GM13976 (cell line): ENCODE results near the gene CBFA2T2.

Experiments used
- DNase-seq: peaks from one replicate; pipeline ENCODE4 v3.0.0; 2012; ENCODE audit warnings: low spot score
- in situ Hi-C: fragments of 300-500 bp; cut with MboI; formaldehyde crosslinking; loops from one replicate; pipeline ENCODE4 v1.12.0; 2022; ENCODE audit warnings: low sequenced_read_pairs, mixed read lengths, inconsistent platforms; ENCODE audit not compliant: unreplicated experiment
- TF ChIP-seq, protein P1 (sequence below): IDR thresholded peaks from 2 replicates; pipeline ENCODE4 v1.5.1; 2012; ENCODE audit warnings: borderline replicate concordance, mild to moderate bottlenecking; ENCODE audit not compliant: insufficient read depth; ENCODE audit errors: extremely low read depth, missing control alignments, control extremely low read depth

CBFA2T2 gene

GRCh38 chr20:33657704-33658095 is 167.8 kb downstream of the CBFA2T2 start:
- no peak for DNase-seq
- TF ChIP-seq, protein P1, sequence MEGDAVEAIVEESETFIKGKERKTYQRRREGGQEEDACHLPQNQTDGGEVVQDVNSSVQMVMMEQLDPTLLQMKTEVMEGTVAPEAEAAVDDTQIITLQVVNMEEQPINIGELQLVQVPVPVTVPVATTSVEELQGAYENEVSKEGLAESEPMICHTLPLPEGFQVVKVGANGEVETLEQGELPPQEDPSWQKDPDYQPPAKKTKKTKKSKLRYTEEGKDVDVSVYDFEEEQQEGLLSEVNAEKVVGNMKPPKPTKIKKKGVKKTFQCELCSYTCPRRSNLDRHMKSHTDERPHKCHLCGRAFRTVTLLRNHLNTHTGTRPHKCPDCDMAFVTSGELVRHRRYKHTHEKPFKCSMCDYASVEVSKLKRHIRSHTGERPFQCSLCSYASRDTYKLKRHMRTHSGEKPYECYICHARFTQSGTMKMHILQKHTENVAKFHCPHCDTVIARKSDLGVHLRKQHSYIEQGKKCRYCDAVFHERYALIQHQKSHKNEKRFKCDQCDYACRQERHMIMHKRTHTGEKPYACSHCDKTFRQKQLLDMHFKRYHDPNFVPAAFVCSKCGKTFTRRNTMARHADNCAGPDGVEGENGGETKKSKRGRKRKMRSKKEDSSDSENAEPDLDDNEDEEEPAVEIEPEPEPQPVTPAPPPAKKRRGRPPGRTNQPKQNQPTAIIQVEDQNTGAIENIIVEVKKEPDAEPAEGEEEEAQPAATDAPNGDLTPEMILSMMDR = no peak
- in situ Hi-C loops = no loop called here

DNA sequence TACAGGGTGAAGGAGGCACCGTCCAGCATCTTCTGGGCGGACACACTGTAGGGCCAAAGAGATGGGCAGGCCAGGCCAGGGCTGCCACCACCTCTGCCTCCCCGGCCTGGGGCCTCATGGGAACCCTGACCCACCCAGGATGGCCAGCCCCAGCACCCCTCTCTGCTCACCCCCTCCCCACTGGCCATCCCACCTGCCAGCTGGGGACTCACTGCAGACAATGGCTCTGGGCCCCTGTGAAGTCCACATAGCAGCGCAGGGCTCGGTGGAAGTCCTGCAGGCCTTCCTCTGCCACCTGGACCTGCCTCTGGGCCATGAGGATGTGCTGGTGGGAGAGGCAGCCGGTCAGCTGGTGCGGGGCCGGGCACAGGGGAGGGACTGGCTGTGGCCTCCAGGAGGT is 168.6 kb downstream of the CBFA2T2 start:
- in situ Hi-C loops = no loop called here
- DNase-seq = no peak
- TF ChIP-seq, protein P1 = no peak

DNA sequence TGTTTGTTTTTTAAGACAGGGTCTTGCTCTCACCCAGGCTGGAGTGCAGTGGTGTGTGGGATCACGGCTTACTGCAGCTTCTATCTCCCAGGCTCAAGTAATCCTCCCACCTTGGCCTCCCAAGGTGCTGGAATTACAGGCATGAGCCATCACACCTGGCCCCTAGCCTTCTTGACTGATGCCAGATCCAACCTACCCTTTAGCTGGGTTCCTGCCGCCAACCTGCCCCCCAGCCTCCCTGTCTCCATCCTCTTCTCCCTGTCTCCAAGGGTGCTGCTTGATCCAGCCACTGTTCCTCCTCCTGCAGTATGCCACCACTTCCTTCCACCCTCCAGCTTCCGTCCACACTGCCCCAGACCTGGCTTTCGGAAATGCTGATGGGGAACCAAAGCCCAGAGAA is 169.0 kb downstream of the CBFA2T2 start:
- TF ChIP-seq, protein P1 = no peak
- no peak for DNase-seq
- in situ Hi-C loops = no loop called here

- TF ChIP-seq, protein P1 = no peak
- DNase-seq = no peak
- in situ Hi-C loops = loop anchor here (10.0 kb wide), 1 partner anchor 205 kb away; no protein-coding TSS in a partner anchor
Measured at GRCh38 chr20:33659341-33660034, 169.6 kb downstream of the CBFA2T2 start.

- no peak for DNase-seq
- TF ChIP-seq, protein P1 = no peak
- in situ Hi-C loops = loop anchor here (10.0 kb wide), 1 partner anchor 205 kb away; no protein-coding TSS in a partner anchor
Measured at GRCh38 chr20:33660035-33660684, 170.3 kb downstream of the CBFA2T2 start.

DNA sequence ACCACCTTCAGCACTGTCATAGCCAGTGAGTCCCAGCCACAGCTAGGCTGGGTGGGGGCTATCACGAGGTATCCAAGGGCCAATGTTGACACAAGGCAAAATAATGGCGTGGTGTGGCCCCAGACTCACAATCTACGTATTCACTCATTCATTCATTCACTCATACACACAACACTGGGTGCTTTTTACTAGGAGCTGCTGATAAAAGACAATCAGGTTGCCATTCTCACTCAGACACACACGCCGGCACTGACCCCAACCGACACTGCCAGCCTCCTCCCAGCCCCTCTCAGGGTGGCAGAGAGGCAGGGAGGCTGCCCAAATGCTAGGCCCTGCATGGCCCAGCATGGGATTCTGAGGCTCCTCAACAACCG is 170.8 kb downstream of the CBFA2T2 start:
- DNase-seq = no peak
- TF ChIP-seq, protein P1 = no peak
- in situ Hi-C loops = loop anchor here (10.0 kb wide), 1 partner anchor 206 kb away; no protein-coding TSS in a partner anchor
